Ovary (tissue), 9 donors: ENCODE results near the gene STN1. TPM values are rescaled to one million over a fixed set of nuclear protein-coding genes. Genes with fewer than 3 reads are reported as not detected.

Source experiments
- DNase-seq, 5 donors: peaks; one replicate each; pipeline ENCODE4 v3.0.0-alpha.2; 2019 to 2020
- H3K27ac ChIP-seq, 2 donors: fragments of 200-600 bp; one replicate each; pipeline versions ENCODE4 v1.5.1 to v1.8.0; 2019 to 2022
- H3K27me3 ChIP-seq: fragments of 200-600 bp; one replicate; pipeline ENCODE4 v1.8.0; 2022
- H3K36me3 ChIP-seq: fragments of 200-600 bp; sonication (generic); one replicate; pipeline ENCODE4 v1.5.1; 2019
- H3K4me1 ChIP-seq: one replicate; pipeline ENCODE4 v1.8.1; 2013; ENCODE audit warnings: mild to moderate bottlenecking, moderate library complexity; ENCODE audit not compliant: insufficient read depth
- H3K4me3 ChIP-seq: fragments of 200-600 bp; sonication (generic); one replicate; pipeline ENCODE4 v1.5.1; 2017
- H3K9me3 ChIP-seq, 2 donors: fragments of 200-600 bp in 1 of 2; sonication (generic) in 1 of 2; one replicate each; pipeline versions ENCODE4 v1.5.1 to v1.8.1; 2013 to 2019; ENCODE audit warnings: mild to moderate bottlenecking in 1 of 2, moderate library complexity in 1 of 2
- CTCF ChIP-seq, 3 donors: fragments of 450-650 bp in 2 of 3; fragments of 200-600 bp in 1 of 3; IDR thresholded peaks; one replicate each; pipeline versions ENCODE4 v1.5.1 to v1.8.0; 2016 to 2022; ENCODE audit warnings: antibody characterized with exemption in 3 of 3, mild to moderate bottlenecking in 1 of 3
- EP300 ChIP-seq: sonication (generic); formaldehyde crosslinking; IDR thresholded peaks from one replicate; pipeline ENCODE4 v1.6.1; 2017; ENCODE audit warnings: antibody characterized with exemption
- POLR2A ChIP-seq: fragments of 450-650 bp; IDR thresholded peaks from one replicate; pipeline ENCODE4 v1.6.1; 2017; ENCODE audit warnings: antibody characterized with exemption, mild to moderate bottlenecking, moderate library complexity
- WGBS, 3 donors: extraction: QIAGEN DNeasy Blood & Tissue Kit in 1 of 3; methylation state at CpG; one replicate each; pipeline versions ENCODE4 v1.1.5 to v1.1.7; 2013 to 2017; 5-methylcytosine and 5-hydroxymethylcytosine counted together
- intact Hi-C, 4 donors: fragments of 100-400 bp; cut with DNase I; formaldehyde crosslinking; loops; one replicate each; pipeline versions ENCODE4 v1.11.0 to v1.15.1; 2022 to 2023
- polyA plus RNA-seq, 2 donors: library from polyadenylated mRNA; stranded (reverse); fragments of 200-250 nt in 1 of 2; fragments of 350-450 nt in 1 of 2; fragmentation: Illumina TruSeq in 1 of 2; extraction: RNeasy Lipid Tissue Mini Kit (QIAGEN cat#74804) in 1 of 2; gene quantifications; one replicate each; pipeline ENCODE4 v1.2.3, GENCODE V29; 2013 to 2014
- total RNA-seq, 7 donors: library from RNA; depleted of rRNA in 2 of 7; stranded (reverse); fragments of >200 nt in 2 of 7; fragmentation: NEBNext Ultra II Directional in 3 of 7; extraction: Animal tissue kit (Norgen Biotek cat#: 25700) in 3 of 7; gene quantifications; one replicate each; pipeline versions ENCODE4 v1.1.0 to v1.2.4, GENCODE V29; 2016 to 2023
- donor health status: DM: no; HTN: no; CAD: no; lungs with moderate emphysema.
- donor health status: DM: no; HTN: no; CAD: no.
- donor health status: Bipolar disorder and iron deficiency.
- donor health status: DM: yes; HTN: yes; CAD: no.
- donor health status: DM: no; HTN: no; CAD: no.
- donor health status: DM: yes; HTN: yes; CAD: no.

The STN1 gene
- total and polyA plus RNA-seq, 9 donors, result 13.4 to 28.2 (median 18.4) TPM

- intact Hi-C loops, result loop anchor here in 1 of 4 donors (10.0 kb wide), 1 partner anchor 55 kb away; no protein-coding TSS in a partner anchor
- Histone ChIP-seq H3K4me3 (no peak overlapping the region), H3K36me3 (no peaks in the 10 kb centered on the region), H3K4me1 (no peaks in the 10 kb centered on the region), H3K27me3 (no peaks in the 10 kb centered on the region), H3K9me3 (no peaks in the 10 kb centered on the region), H3K27ac (no peak overlapping the region)
- no peak for DNase-seq
- 12 to 23% (median 13%) methylated on average over 3 of the region's 3 CpGs for WGBS, 3 donors
- TF ChIP-seq POLR2A (no peak), CTCF (IDR thresholded peaks at IDR 0.05) (no peak), EP300 (no peak)
These were observed 42.1 kb upstream of the STN1 start for GRCh38 chr10:103960103-103960502.

GRCh38 chr10:103958996-103959395, 41.0 kb upstream of the STN1 start:
- Histone ChIP-seq H3K4me3 (no peak overlapping the region), H3K4me1 (no peaks in the 10 kb centered on the region), H3K27me3 (no peaks in the 10 kb centered on the region), H3K27ac (no peak overlapping the region), H3K36me3 (no peaks in the 10 kb centered on the region), H3K9me3 (no peaks in the 10 kb centered on the region)
- intact Hi-C loops, result no loop called here
- WGBS, 3 donors, result 96 to 97% (median 96%) methylated on average over 2 of the region's 2 CpGs
- no peak for DNase-seq
- TF ChIP-seq POLR2A (no peak), CTCF (IDR thresholded peaks at IDR 0.05) (no peak), EP300 (no peak)

GRCh38 chr10:103954543-103954942, 36.6 kb upstream of the STN1 start:
- intact Hi-C loops, result no loop called here
- Histone ChIP-seq H3K4me3 (no peak overlapping the region), H3K27ac (no peak overlapping the region), H3K36me3 (no peaks in the 10 kb centered on the region), H3K9me3 (no peaks in the 10 kb centered on the region), H3K27me3 (no peaks in the 10 kb centered on the region), H3K4me1 (no peaks in the 10 kb centered on the region)
- DNase-seq, result no peak
- no peak for TF ChIP-seq CTCF (IDR thresholded peaks at IDR 0.05)
- TF ChIP-seq EP300, result no peak
- no peak for TF ChIP-seq POLR2A
- 41 to 100% (median 98%) methylated on average over 1 of the region's 1 CpG for WGBS, 3 donors

- H3K27me3 ChIP-seq, result no peaks in the 10 kb centered on the region
- H3K36me3 ChIP-seq, result no peaks in the 10 kb centered on the region
- H3K4me1 ChIP-seq, result no peaks in the 10 kb centered on the region
- H3K9me3 ChIP-seq, result no peaks in the 10 kb centered on the region
- H3K27ac ChIP-seq, result no peak overlapping the region
- H3K4me3 ChIP-seq, result no peak overlapping the region
- DNase-seq, result no peak
- intact Hi-C loops, result no loop called here
- 76 to 86% (median 77%) methylated on average over 4 of the region's 4 CpGs for WGBS, 3 donors
- no peak for TF ChIP-seq EP300
- no peak for TF ChIP-seq POLR2A
These were observed 34.0 kb upstream of the STN1 start for GRCh38 chr10:103951942-103952341.

- Histone ChIP-seq H3K27ac (no peak overlapping the region), H3K4me3 (no peak overlapping the region), H3K36me3 (no peaks in the 10 kb centered on the region), H3K4me1 (no peaks in the 10 kb centered on the region), H3K27me3 (no peaks in the 10 kb centered on the region), H3K9me3 (no peaks in the 10 kb centered on the region)
- intact Hi-C loops, result no loop called here
- TF ChIP-seq POLR2A (no peak), CTCF (IDR thresholded peaks at IDR 0.05) (no peak), EP300 (no peak)
- 44 to 53% (median 49%) methylated on average over 2 of the region's 2 CpGs for WGBS, 3 donors
- no peak for DNase-seq
These were observed 33.2 kb upstream of the STN1 start for GRCh38 chr10:103951183-103951582.
